Measurements from ENCODE around the gene FAM53A. TPM values are rescaled to one million over a fixed set of nuclear protein-coding genes. Genes with fewer than 3 reads are reported as not detected.

The FAM53A gene
- total and polyA plus RNA-seq, 12 donors, result 0.44 to 6.2 (median 1.4) TPM

DNA sequence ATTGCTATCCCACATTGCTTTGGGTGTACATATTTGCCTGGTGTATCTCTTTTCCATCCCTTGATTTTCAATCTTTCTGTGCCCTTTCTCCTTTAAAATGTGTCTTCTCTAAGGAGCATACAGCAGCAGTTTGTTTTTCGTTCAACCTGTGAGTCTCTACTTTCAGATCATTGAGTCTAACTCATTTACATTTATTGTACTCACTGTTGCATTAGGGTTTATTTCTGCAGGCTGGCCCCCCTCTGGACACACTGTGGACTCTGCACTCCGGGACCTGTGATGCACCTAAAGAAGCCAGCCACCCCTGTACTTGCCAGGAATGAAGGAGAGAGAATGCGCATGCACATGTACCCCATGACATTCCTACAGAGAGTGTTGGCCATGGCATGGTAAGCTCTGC, 93.0 kb downstream of the FAM53A start:
- DNase-seq, result no peak
- TF ChIP-seq, protein P1, sequence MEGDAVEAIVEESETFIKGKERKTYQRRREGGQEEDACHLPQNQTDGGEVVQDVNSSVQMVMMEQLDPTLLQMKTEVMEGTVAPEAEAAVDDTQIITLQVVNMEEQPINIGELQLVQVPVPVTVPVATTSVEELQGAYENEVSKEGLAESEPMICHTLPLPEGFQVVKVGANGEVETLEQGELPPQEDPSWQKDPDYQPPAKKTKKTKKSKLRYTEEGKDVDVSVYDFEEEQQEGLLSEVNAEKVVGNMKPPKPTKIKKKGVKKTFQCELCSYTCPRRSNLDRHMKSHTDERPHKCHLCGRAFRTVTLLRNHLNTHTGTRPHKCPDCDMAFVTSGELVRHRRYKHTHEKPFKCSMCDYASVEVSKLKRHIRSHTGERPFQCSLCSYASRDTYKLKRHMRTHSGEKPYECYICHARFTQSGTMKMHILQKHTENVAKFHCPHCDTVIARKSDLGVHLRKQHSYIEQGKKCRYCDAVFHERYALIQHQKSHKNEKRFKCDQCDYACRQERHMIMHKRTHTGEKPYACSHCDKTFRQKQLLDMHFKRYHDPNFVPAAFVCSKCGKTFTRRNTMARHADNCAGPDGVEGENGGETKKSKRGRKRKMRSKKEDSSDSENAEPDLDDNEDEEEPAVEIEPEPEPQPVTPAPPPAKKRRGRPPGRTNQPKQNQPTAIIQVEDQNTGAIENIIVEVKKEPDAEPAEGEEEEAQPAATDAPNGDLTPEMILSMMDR (IDR thresholded peaks at IDR 0.05), result no peak
- no peak for TF ChIP-seq POLR2A (IDR thresholded peaks at IDR 0.05)
- 84 to 97% (median 92%) methylated on average over 3 of the region's 3 CpGs for WGBS, 4 donors

DNA sequence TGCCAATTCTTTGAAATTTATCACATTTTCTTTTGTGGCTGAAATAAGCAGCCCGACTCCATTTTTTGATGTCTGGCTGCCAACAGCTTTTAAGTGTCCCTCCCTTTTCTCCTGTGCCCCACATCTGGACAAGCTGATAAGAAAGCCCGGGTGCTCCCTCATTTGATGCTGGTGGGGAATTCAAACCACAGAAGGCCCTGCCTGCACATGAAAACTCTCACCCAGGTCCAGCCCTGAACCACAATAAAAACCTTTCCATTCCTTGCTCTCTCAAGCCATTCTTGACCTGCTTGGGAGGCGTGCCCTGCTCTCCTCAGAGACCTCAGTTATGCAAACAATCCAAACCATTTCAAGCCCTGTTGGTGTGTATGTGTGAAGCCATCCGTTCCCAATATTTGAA, 93.9 kb downstream of the FAM53A start:
- Histone ChIP-seq H3K4me3 (no peak overlapping the region), H3K27me3 (no peaks in the 10 kb centered on the region), H3K36me3 (replicated peaks in 1 of 2) (no peaks in the 10 kb centered on the region), H3K9me3 (replicated peaks in 1 of 3) (peaks cover 0 to 8% (median 7%) of the 10 kb centered on the region in 3 donors), H3K4me1 (replicated peaks in 1 of 2) (no peaks in the 10 kb centered on the region), H3K27ac (no peak overlapping the region)
- no peak for DNase-seq
- TF ChIP-seq, protein P1 (IDR thresholded peaks at IDR 0.05), result no peak
- TF ChIP-seq POLR2A (IDR thresholded peaks at IDR 0.05), result no peak
- intact Hi-C loops (cut with DNase I), result no loop called here
- 50 to 67% (median 60%) methylated on average over 4 of the region's 4 CpGs for WGBS, 4 donors

More for the DNA sequence above, 93.0 kb downstream of the FAM53A start:
- Histone ChIP-seq H3K4me3 (no peak overlapping the region), H3K27ac (no peak overlapping the region), H3K27me3 (peaks cover 4% of the 10 kb centered on the region), H3K4me1 (replicated peaks in 1 of 2) (no peaks in the 10 kb centered on the region), H3K36me3 (replicated peaks in 1 of 2) (no peaks in the 10 kb centered on the region), H3K9me3 (replicated peaks in 1 of 3) (peaks cover 0 to 8% (median 7%) of the 10 kb centered on the region in 3 donors)
- intact Hi-C loops (cut with DNase I), result no loop called here

Small RNAs within 50 kb of the gene (small RNA-seq; reads per million reads assigned to genes)
- gene RF00019, result 0 reads per million in 2 donors

Other genes with a start within 250 kb of the FAM53A start
- 10 to 100 TPM; 29.2 to 58.0 (median 41.0) TPM for gene SLBP, start 28.0 kb upstream of the FAM53A start, total RNA-seq
- 10 to 100 TPM; 19.0 to 81.0 (median 24.6) TPM for gene SLBP, start 28.0 kb upstream of the FAM53A start, polyA plus RNA-seq
- gene TMEM129, start 37.0 kb upstream of the FAM53A start, total RNA-seq, result 100 to 1,000 TPM in 1 of 9 donors, 10 to 100 TPM in 8; 28.0 to 119 (median 57.6) TPM
- gene TMEM129, start 37.0 kb upstream of the FAM53A start, polyA plus RNA-seq, result 10 to 100 TPM; 14.9 to 45.0 (median 43.5) TPM
- 10 to 100 TPM in 7 of 9 donors, 1 to 10 TPM in 2; 8.1 to 26.5 (median 11.0) TPM for gene TACC3, start 37.2 kb upstream of the FAM53A start, total RNA-seq
- gene TACC3, start 37.2 kb upstream of the FAM53A start, polyA plus RNA-seq, result 10 to 100 TPM in 2 of 3 donors, 1 to 10 TPM in 1; 5.5 to 21.1 (median 19.7) TPM
- gene FGFR3, start 109.0 kb upstream of the FAM53A start, total RNA-seq, result 1 to 10 TPM in 6 of 9 donors, under 1 TPM in 3; 0.22 to 4.4 (median 1.7) TPM
- 1 to 10 TPM in 2 of 3 donors, under 1 TPM in 1; 0.11 to 4.7 (median 2.1) TPM for gene FGFR3, start 109.0 kb upstream of the FAM53A start, polyA plus RNA-seq
- 100 to 1,000 TPM in 1 of 9 donors, 10 to 100 TPM in 8; 20.7 to 117 (median 39.9) TPM for gene LETM1, start 171.8 kb upstream of the FAM53A start, total RNA-seq
- 10 to 100 TPM; 20.8 to 36.0 (median 21.3) TPM for gene LETM1, start 171.8 kb upstream of the FAM53A start, polyA plus RNA-seq
- 100 to 1,000 TPM in 1 of 9 donors, 10 to 100 TPM in 8; 19.5 to 187 (median 27.8) TPM for gene NSD2, start 187.1 kb upstream of the FAM53A start, total RNA-seq
- gene NSD2, start 187.1 kb upstream of the FAM53A start, polyA plus RNA-seq, result 10 to 100 TPM; 11.1 to 21.1 (median 17.6) TPM